Measurements from ENCODE around the gene C6orf47. TPM values are rescaled to one million over a fixed set of nuclear protein-coding genes. Genes with fewer than 3 reads are reported as not detected.
A peak's percentile ranks its signal among the peaks of the same experiment; 100 is the strongest.

Gene C6orf47
- total and polyA plus RNA-seq, 9 donors, result 13.7 to 18.9 (median 14.8) TPM

DNA sequence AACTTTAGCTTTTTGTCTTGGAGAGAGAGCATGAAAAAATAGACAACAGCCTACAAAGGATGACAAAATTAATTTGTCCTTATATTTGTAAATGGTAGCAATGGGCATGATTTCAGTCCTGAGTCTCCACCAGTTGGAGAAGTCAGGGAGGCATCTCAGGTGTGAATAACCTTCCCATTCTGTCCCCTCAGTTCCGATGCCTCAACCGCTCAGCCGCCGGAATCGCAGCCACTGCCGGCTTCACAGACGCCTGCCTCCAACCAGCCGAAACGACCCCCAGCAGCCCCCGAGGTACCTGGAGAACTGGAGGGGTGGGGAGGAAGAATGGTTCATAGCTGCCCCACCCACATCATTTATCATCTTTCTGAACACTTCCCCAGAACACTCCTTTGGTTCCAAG is 36.5 kb downstream of the C6orf47 start:
- WGBS (ENCODE audit: insufficient coverage), result no CpG with 5 or more reads among the region's 10 CpGs

DNA sequence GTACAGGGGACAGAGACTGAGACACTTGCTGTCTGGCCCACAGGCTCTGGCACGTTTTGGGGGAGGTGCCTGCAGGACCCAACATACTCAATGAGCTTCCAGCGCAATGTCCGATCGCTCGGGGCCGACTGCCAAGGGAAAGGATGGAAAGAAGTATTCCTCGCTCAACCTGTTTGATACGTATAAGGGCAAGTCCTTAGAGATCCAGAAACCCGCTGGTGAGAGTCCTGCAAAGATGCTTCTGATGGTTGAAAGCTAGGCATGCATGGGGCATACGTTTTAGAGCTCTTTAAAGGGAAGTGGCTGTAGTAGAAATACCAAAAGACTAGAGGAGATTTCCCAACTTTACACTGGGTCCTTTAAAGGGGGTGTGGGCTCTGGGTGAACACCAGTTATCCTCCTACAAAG is 37.9 kb downstream of the C6orf47 start:
- Histone ChIP-seq H3K36me3 (ENCODE audit: control insufficient read depth, insufficient read depth, low read length) (peaks cover 52% of the 10 kb centered on the region), H3K27ac (ENCODE audit: low read length) (no peak overlapping the region), H3K9me3 (replicated peaks; ENCODE audit: control insufficient read depth, low read depth, low read length) (no peaks in the 10 kb centered on the region), H3K4me3 (ENCODE audit: low read length) (no peak overlapping the region), H3K27me3 (ENCODE audit: control insufficient read depth, insufficient read depth, low read length) (no peaks in the 10 kb centered on the region), H3K4me1 (ENCODE audit: control insufficient read depth, insufficient read depth, low read length) (peaks cover 10% of the 10 kb centered on the region)
- DNase-seq, result no peak
- WGBS (ENCODE audit: insufficient coverage), result 72% methylated on average over 5 of the region's 10 CpGs

More for the DNA sequence above, 36.5 kb downstream of the C6orf47 start:
- H3K36me3 ChIP-seq (ENCODE audit: control insufficient read depth, insufficient read depth, low read length), result peaks cover 66% of the 10 kb centered on the region
- no peaks in the 10 kb centered on the region for H3K9me3 ChIP-seq (replicated peaks; ENCODE audit: control insufficient read depth, low read depth, low read length)
- no peak overlapping the region for H3K27ac ChIP-seq (ENCODE audit: low read length)
- H3K4me3 ChIP-seq (ENCODE audit: low read length), result no peak overlapping the region
- H3K27me3 ChIP-seq (ENCODE audit: control insufficient read depth, insufficient read depth, low read length), result no peaks in the 10 kb centered on the region
- no peak for DNase-seq
- peaks cover 10% of the 10 kb centered on the region for H3K4me1 ChIP-seq (ENCODE audit: control insufficient read depth, insufficient read depth, low read length)

DNA sequence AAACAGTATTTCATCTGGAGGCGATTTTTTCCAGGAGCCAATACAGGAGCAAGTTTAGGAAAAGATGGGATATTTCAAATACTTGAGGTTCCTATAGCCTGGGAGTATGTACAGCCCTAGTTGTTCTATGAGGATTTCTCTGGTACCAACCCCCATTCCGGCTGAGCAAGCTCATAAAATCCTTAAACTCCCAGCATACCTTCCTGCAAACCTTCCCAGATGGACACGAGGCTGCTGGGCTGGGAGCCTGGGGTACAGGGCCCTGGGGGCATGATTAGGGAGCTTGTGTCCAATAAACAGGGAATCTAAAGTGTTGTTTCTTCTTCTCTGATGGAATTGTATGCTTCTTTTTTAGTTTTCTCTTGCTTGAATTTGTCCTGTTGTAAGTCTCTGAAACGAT is 38.6 kb downstream of the C6orf47 start:
- WGBS (ENCODE audit: insufficient coverage), result 28% methylated on average over 2 of the region's 4 CpGs
- Histone ChIP-seq H3K27ac (ENCODE audit: low read length) (peak overlapping the region; percentile 96), H3K9me3 (replicated peaks; ENCODE audit: control insufficient read depth, low read depth, low read length) (no peaks in the 10 kb centered on the region), H3K36me3 (ENCODE audit: control insufficient read depth, insufficient read depth, low read length) (peaks cover 47% of the 10 kb centered on the region), H3K27me3 (ENCODE audit: control insufficient read depth, insufficient read depth, low read length) (no peaks in the 10 kb centered on the region), H3K4me3 (ENCODE audit: low read length) (peak overlapping the region; percentile 76), H3K4me1 (ENCODE audit: control insufficient read depth, insufficient read depth, low read length) (peaks cover 10% of the 10 kb centered on the region)
- no peak for DNase-seq

DNA sequence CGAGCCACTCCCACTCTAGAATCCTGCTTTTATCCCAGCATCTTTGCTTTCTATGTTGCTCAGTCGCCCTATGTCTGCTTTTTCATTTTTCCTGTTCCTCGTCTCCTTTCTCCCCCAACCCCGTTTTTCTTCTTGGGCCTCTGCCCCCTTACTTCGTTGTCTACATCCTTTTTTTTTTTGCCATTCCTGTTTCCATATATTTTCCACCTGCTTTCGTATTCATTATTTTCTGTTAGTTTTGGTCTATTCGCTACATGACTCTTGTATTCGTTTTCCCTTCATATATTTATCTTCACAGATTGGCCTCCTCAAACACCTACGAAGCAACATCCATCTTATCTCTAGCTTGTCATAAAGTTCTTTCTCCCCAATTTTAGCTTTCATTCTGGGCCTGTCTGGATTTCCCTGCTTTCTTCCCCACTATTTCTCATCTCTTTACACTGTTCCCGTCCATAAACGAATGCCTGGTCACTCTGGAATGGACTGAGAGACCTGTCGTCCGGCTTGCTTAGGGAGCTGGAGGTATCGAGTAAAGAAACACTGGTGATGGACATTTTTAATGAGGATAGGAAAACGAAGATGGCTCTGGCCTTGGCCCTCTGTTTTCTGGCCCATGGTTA is 39.1 kb downstream of the C6orf47 start:
- no peak for DNase-seq
- peak overlapping the region; percentile 76 for H3K4me3 ChIP-seq (ENCODE audit: low read length)
- peaks cover 10% of the 10 kb centered on the region for H3K4me1 ChIP-seq (ENCODE audit: control insufficient read depth, insufficient read depth, low read length)
- no peaks in the 10 kb centered on the region for H3K27me3 ChIP-seq (ENCODE audit: control insufficient read depth, insufficient read depth, low read length)
- WGBS (ENCODE audit: insufficient coverage), result 4% methylated on average over 9 of the region's 15 CpGs
- no peaks in the 10 kb centered on the region for H3K9me3 ChIP-seq (replicated peaks; ENCODE audit: control insufficient read depth, low read depth, low read length)
- peaks cover 42% of the 10 kb centered on the region for H3K36me3 ChIP-seq (ENCODE audit: control insufficient read depth, insufficient read depth, low read length)
- peak overlapping the region; percentile 96 for H3K27ac ChIP-seq (ENCODE audit: low read length)

DNA sequence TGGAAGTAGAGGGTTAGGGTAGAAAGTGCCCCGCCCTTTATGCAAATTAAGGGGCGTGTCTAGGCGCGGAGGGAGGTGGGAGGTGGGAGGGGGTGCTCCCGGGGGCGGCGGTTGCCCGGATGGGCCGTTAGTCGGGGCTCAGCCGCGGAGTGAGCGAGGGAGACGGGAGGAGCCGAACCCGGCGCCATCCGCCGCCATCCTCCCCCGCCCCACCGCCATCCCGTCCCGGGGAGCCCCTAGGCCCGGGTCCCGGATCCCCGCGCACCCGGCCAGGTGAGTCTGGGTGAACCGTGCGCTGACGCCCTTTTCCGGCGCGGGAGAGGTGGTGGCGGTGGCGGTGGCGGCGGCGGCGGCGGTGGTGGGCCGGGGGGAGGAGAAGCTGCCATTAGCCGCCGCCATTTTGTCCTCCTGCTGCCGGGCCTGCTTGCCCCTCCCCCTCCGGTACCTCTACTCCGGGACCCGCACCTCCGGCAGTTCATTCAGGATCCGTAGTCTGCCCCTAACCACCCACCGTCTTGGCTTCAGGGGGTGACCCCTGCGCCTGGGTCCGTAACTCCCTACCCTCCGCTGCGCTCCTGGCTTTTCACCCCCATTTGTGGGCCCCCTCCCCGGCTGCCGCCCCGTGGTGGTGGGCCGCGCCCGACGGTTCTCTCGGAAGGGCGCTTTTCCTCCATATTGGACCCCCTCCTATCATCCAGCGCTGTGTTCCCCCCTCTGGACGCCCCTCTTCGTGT is 39.8 kb downstream of the C6orf47 start, which contains the start of gene PRRC2A:
PRRC2A (plus strand) TSS at position 130 of the 734 bp plus-strand sequence. CDS start 2,075 bp downstream, outside the sequence.
- under 1% methylated on average over 59 of the region's 67 CpGs for WGBS (ENCODE audit: insufficient coverage)
- peak; percentile 87 for DNase-seq

DNA sequence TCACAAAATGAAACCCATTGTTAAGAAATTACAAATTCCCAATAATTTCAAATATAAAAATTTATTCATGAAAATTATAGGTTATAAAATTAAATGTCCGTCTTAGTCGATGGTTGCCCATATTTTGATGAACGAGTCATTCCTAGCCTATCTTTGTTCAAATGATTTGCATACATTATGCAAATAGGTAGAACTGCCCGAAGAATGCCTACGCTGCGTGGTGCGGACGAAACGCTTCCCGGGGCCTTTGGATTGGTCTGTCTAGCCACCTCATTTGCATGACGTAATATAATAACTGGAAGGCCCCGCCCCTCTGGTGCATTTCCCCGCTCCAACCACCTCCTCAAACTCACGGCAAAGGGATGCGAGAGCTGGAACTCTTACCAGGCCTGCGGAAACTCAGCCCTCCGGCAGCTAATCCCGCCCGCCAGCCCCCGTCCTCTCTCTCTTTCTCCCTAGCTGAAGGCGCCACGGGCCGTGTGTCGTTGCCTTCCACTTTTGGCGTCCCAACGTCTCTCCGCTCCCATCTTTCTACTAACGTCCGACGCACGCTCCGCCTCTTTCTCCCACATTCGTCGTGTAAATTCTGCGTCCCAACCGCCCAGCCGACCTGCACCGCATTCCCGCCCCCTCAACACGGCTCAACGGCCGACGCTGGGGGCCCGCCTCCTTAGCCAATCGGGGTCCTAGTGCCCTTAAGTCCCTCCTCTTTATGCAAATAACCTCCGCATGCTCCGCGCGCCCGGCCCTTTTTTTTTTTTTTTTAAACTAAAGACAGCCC is 40.6 kb downstream of the C6orf47 start:
- Histone ChIP-seq H3K27me3 (ENCODE audit: control insufficient read depth, insufficient read depth, low read length) (no peaks in the 10 kb centered on the region), H3K36me3 (ENCODE audit: control insufficient read depth, insufficient read depth, low read length) (peaks cover 28% of the 10 kb centered on the region), H3K4me3 (ENCODE audit: low read length) (peak overlapping the region; percentile 67), H3K9me3 (replicated peaks; ENCODE audit: control insufficient read depth, low read depth, low read length) (no peaks in the 10 kb centered on the region), H3K27ac (ENCODE audit: low read length) (peak overlapping the region; percentile 100), H3K4me1 (ENCODE audit: control insufficient read depth, insufficient read depth, low read length) (peaks cover 10% of the 10 kb centered on the region)
- 0% methylated on average over 34 of the region's 50 CpGs for WGBS (ENCODE audit: insufficient coverage)
- DNase-seq, result peak; percentile 100

More for the DNA sequence above, 39.8 kb downstream of the C6orf47 start, which contains the start of gene PRRC2A:
- Histone ChIP-seq H3K4me3 (ENCODE audit: low read length) (peak within 1 kb of the TSS; percentile 76), H3K27me3 (ENCODE audit: control insufficient read depth, insufficient read depth, low read length) (no peaks in the 10 kb centered on the region), H3K27ac (ENCODE audit: low read length) (peak within 1 kb of the TSS; percentile 100), H3K4me1 (ENCODE audit: control insufficient read depth, insufficient read depth, low read length) (peaks cover 10% of the 10 kb centered on the region), H3K9me3 (replicated peaks; ENCODE audit: control insufficient read depth, low read depth, low read length) (no peaks in the 10 kb centered on the region), H3K36me3 (ENCODE audit: control insufficient read depth, insufficient read depth, low read length) (peaks cover 36% of the 10 kb centered on the region)

DNA sequence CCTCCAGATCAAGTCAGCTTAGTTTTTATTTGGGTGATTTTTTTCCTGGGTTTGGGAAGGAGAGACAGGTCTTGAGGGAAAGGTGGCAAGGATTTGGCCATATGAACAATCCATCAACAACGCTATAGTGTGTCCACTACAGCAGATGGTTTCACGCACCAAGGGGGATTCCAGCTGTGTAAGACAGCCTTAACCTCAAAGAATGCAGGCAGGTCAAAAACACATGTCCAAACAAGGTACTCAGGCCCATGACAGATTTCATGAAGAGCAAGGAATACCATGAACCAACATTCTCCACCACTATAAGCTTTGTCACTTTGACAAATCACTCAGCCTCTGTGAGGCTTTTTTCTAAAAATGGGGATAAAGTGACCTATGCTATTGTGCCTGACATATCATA is 43.6 kb downstream of the C6orf47 start:
- 86% methylated on average over 1 of the region's 2 CpGs for WGBS (ENCODE audit: insufficient coverage)
- Histone ChIP-seq H3K27ac (ENCODE audit: low read length) (no peak overlapping the region), H3K36me3 (ENCODE audit: control insufficient read depth, insufficient read depth, low read length) (peaks cover 3% of the 10 kb centered on the region), H3K9me3 (replicated peaks; ENCODE audit: control insufficient read depth, low read depth, low read length) (no peaks in the 10 kb centered on the region), H3K4me3 (ENCODE audit: low read length) (no peak overlapping the region), H3K27me3 (ENCODE audit: control insufficient read depth, insufficient read depth, low read length) (peaks cover 2% of the 10 kb centered on the region), H3K4me1 (ENCODE audit: control insufficient read depth, insufficient read depth, low read length) (peaks cover 4% of the 10 kb centered on the region)
- DNase-seq, result no peak

DNA sequence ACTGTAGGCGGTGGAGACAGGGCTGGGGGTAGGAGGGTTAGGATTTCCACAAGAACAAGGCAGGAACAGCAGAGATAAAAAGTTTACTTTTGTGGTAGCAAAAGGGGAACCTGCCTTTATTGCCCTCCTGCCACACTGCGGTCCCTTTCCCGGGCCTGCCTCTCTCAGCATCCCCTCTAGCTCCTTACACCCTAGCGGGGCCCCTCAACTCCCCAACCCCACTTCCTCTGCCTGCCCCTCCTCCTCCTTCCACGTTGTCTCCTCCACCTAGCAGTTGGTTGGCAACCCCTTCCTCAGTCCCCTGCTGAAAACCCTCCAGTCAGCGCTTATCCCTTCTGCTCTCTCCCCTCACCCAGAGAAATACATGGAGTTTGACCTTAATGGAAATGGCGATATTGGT is 44.8 kb downstream of the C6orf47 start:
- Histone ChIP-seq H3K27ac (ENCODE audit: low read length) (no peak overlapping the region), H3K4me1 (ENCODE audit: control insufficient read depth, insufficient read depth, low read length) (no peaks in the 10 kb centered on the region), H3K36me3 (ENCODE audit: control insufficient read depth, insufficient read depth, low read length) (peaks cover 3% of the 10 kb centered on the region), H3K27me3 (ENCODE audit: control insufficient read depth, insufficient read depth, low read length) (peaks cover 2% of the 10 kb centered on the region), H3K4me3 (ENCODE audit: low read length) (peak overlapping the region; percentile 24), H3K9me3 (replicated peaks; ENCODE audit: control insufficient read depth, low read depth, low read length) (no peaks in the 10 kb centered on the region)
- no peak for DNase-seq
- WGBS (ENCODE audit: insufficient coverage), result 13% methylated on average over 5 of the region's 7 CpGs

DNA sequence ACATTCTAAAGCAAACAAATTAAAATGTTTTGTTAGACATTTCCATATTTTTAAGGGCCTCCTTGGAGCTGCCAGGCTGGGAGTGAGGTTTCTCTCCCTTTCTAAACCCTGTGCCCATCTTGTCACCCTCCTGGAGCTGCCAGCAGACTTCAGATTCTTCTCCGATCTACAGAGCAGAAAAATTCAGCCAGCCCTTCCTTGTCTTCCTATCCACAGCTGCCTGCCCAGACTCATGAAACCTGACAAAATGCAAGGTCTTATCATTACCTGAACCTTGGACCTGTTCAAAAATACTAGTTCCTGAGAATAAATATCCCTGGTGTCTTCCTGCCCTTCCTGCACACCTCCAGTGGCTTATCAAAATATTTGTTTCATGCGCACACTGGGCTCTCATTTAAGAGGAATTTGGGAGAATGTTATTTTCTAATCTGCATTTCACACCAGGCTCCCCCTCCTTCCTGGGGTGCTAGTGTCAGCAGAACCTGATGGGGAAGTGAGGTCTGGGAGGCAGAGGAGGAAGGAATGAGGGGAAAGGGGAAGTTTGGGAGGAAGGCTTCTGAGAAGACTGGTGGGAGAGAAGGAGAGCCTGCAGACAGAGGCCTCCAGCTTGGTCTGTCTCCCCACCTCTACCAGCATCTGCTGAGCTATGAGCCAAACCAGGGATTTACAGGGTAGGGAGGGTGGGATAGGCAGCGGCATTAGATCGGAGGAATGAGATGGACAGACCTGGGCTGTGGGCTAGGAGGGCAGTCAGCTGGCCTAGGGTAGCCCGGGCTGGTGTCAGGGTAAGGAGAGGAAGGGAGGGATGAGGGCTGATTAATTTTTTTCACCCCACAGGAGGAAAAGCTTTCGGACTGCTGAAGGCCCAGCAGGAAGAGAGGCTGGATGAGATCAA is 45.6 kb downstream of the C6orf47 start, which contains the start of gene AIF1:
AIF1 (plus strand) TSS at position 551 of the 895 bp plus-strand sequence; CDS start at position 647, 96 bp downstream.
- Histone ChIP-seq H3K9me3 (replicated peaks; ENCODE audit: control insufficient read depth, low read depth, low read length) (no peaks in the 10 kb centered on the region), H3K36me3 (ENCODE audit: control insufficient read depth, insufficient read depth, low read length) (peaks cover 3% of the 10 kb centered on the region), H3K4me1 (ENCODE audit: control insufficient read depth, insufficient read depth, low read length) (no peaks in the 10 kb centered on the region), H3K27me3 (ENCODE audit: control insufficient read depth, insufficient read depth, low read length) (peaks cover 2% of the 10 kb centered on the region), H3K27ac (ENCODE audit: low read length) (no peak within 1 kb of the TSS), H3K4me3 (ENCODE audit: low read length) (peak within 1 kb of the TSS; percentile 24)
- peak; percentile 66 for DNase-seq
- WGBS (ENCODE audit: insufficient coverage), result 13% methylated on average over 3 of the region's 6 CpGs
